Suprapubic skin (tissue), 4 donors: ENCODE data around the gene TYSND1. TPM values are rescaled to one million over a fixed set of nuclear protein-coding genes. Genes with fewer than 3 reads are reported as not detected.
"Not testable (repeated sequence)": the region's sequence is repeated elsewhere in the genome, so short reads cannot be mapped to it uniquely, and the experiment has no call there.

Experiments used
- DNase-seq, 2 donors: peaks; one replicate each; pipeline ENCODE4 v3.0.0-alpha.2; 2019; ENCODE audit warnings: low spot score in 2 of 2
- H3K27ac ChIP-seq: fragments of 200-600 bp; sonication (generic); one replicate; pipeline ENCODE4 v1.5.1; 2019
- H3K27me3 ChIP-seq: fragments of 200-600 bp; sonication (generic); one replicate; pipeline ENCODE4 v1.5.1; 2019
- H3K36me3 ChIP-seq: fragments of 200-600 bp; sonication (generic); one replicate; pipeline ENCODE4 v1.5.1; 2019
- H3K4me1 ChIP-seq: fragments of 200-600 bp; sonication (generic); one replicate; pipeline ENCODE4 v1.5.1; 2019
- H3K4me3 ChIP-seq: fragments of 200-600 bp; sonication (generic); one replicate; pipeline ENCODE4 v1.5.1; 2019; ENCODE audit warnings: mild to moderate bottlenecking
- H3K9me3 ChIP-seq: fragments of 200-600 bp; sonication (generic); one replicate; pipeline ENCODE4 v1.5.1; 2019
- CTCF ChIP-seq, 2 donors: fragments of 200-600 bp in 1 of 2; fragments of 450-650 bp in 1 of 2; sonication (generic) in 1 of 2; IDR thresholded peaks; one replicate each; pipeline ENCODE4 v1.5.1; 2016 to 2019; ENCODE audit warnings: antibody characterized with exemption in 2 of 2, mild to moderate bottlenecking in 1 of 2, moderate library complexity in 1 of 2
- EP300 ChIP-seq: sonication (generic); formaldehyde crosslinking; IDR thresholded peaks from one replicate; pipeline ENCODE4 v1.6.1; 2017; ENCODE audit warnings: antibody characterized with exemption
- POLR2A ChIP-seq, 2 donors: fragments of 450-650 bp; IDR thresholded peaks; one replicate each; pipeline ENCODE4 v1.6.1; 2017; ENCODE audit warnings: antibody characterized with exemption in 2 of 2, mild to moderate bottlenecking in 2 of 2, moderate library complexity in 2 of 2
- POLR2AphosphoS5 ChIP-seq, 3 donors: sonication (generic); formaldehyde crosslinking; IDR thresholded peaks; one replicate each; pipeline ENCODE4 v1.6.1; 2017; ENCODE audit warnings: antibody characterized with exemption in 3 of 3
- WGBS: methylation state at CpG from one replicate; pipeline ENCODE4 v1.1.5; 2018; 5-methylcytosine and 5-hydroxymethylcytosine counted together
- total RNA-seq, 4 donors: library from RNA; depleted of rRNA; stranded (reverse); fragments of >200 nt; gene quantifications; one replicate each; pipeline ENCODE4 v1.1.0, GENCODE V29; 2016

TYSND1 gene
- total RNA-seq, 4 donors from 2014 or later = 32.7 to 42.5 (median 35.2) TPM

GRCh38 chr10:70109064-70109729 lies 37.3 kb downstream of the TYSND1 start:
- no peak overlapping the region for H3K4me3 ChIP-seq
- no peaks in the 10 kb centered on the region for H3K27me3 ChIP-seq
- H3K9me3 ChIP-seq = no peaks in the 10 kb centered on the region
- H3K4me1 ChIP-seq = no peaks in the 10 kb centered on the region
- no peak for DNase-seq
- H3K27ac ChIP-seq = no peak overlapping the region
- 90% methylated on average over 15 of the region's 18 CpGs for WGBS
- peaks cover 45% of the 10 kb centered on the region for H3K36me3 ChIP-seq
- TF ChIP-seq CTCF (IDR thresholded peaks at IDR 0.05) (no peak), POLR2A (IDR thresholded peaks at IDR 0.05) (no peak), EP300 (no peak), POLR2AphosphoS5 (IDR thresholded peaks at IDR 0.05) (no peak)

- Histone ChIP-seq H3K9me3 (no peaks in the 10 kb centered on the region), H3K36me3 (peaks cover 25% of the 10 kb centered on the region), H3K4me1 (no peaks in the 10 kb centered on the region), H3K27ac (no peak overlapping the region), H3K4me3 (no peak overlapping the region), H3K27me3 (no peaks in the 10 kb centered on the region)
- DNase-seq = no peak
- TF ChIP-seq CTCF (IDR thresholded peaks at IDR 0.05) (peak in 1 of 2 donors; percentile 17), EP300 (no peak), POLR2AphosphoS5 (IDR thresholded peaks at IDR 0.05) (no peak)
- 82% methylated on average over 13 of the region's 22 CpGs for WGBS
Observed at GRCh38 chr10:70106958-70107791, 39.3 kb downstream of the TYSND1 start.

GRCh38 chr10:70101668-70102067 lies 44.8 kb downstream of the TYSND1 start:
- no peak for TF ChIP-seq POLR2AphosphoS5 (IDR thresholded peaks at IDR 0.05)
- TF ChIP-seq POLR2A (IDR thresholded peaks at IDR 0.05) = no peak
- TF ChIP-seq EP300 = no peak
- TF ChIP-seq CTCF (IDR thresholded peaks at IDR 0.05) = no peak
- WGBS = 82% methylated on average over 3 of the region's 3 CpGs
- Histone ChIP-seq H3K36me3 (peaks cover 13% of the 10 kb centered on the region), H3K27me3 (no peaks in the 10 kb centered on the region), H3K4me1 (no peaks in the 10 kb centered on the region), H3K9me3 (no peaks in the 10 kb centered on the region), H3K27ac (no peak overlapping the region), H3K4me3 (no peak overlapping the region)
- no peak for DNase-seq

GRCh38 chr10:70101068-70101562 lies 45.4 kb downstream of the TYSND1 start:
- WGBS = 68% methylated on average over 11 of the region's 11 CpGs
- H3K4me1 ChIP-seq, DNase-seq, H3K27ac ChIP-seq, H3K4me3 ChIP-seq, H3K9me3 ChIP-seq, H3K27me3 ChIP-seq: not testable (repeated sequence)
- peaks cover 13% of the 10 kb centered on the region for H3K36me3 ChIP-seq

GRCh38 chr10:70098271-70098670 lies 48.2 kb downstream of the TYSND1 start:
- Histone ChIP-seq H3K4me3 (no peak overlapping the region), H3K27ac (no peak overlapping the region), H3K36me3 (peaks cover 18% of the 10 kb centered on the region), H3K9me3 (no peaks in the 10 kb centered on the region), H3K27me3 (no peaks in the 10 kb centered on the region), H3K4me1 (no peaks in the 10 kb centered on the region)
- 91% methylated on average over 3 of the region's 3 CpGs for WGBS
- no peak for DNase-seq
- no peak for TF ChIP-seq EP300
- no peak for TF ChIP-seq CTCF (IDR thresholded peaks at IDR 0.05)
- TF ChIP-seq POLR2A (IDR thresholded peaks at IDR 0.05) = no peak
- no peak for TF ChIP-seq POLR2AphosphoS5 (IDR thresholded peaks at IDR 0.05)
